HCEC 1CT (cell line): Measurements from ENCODE around the gene ZNRF2.

Experiments used
- DNase-seq: peaks from one replicate; pipeline ENCODE4 v3.0.0-alpha.2; 2017

The ZNRF2 gene

DNA sequence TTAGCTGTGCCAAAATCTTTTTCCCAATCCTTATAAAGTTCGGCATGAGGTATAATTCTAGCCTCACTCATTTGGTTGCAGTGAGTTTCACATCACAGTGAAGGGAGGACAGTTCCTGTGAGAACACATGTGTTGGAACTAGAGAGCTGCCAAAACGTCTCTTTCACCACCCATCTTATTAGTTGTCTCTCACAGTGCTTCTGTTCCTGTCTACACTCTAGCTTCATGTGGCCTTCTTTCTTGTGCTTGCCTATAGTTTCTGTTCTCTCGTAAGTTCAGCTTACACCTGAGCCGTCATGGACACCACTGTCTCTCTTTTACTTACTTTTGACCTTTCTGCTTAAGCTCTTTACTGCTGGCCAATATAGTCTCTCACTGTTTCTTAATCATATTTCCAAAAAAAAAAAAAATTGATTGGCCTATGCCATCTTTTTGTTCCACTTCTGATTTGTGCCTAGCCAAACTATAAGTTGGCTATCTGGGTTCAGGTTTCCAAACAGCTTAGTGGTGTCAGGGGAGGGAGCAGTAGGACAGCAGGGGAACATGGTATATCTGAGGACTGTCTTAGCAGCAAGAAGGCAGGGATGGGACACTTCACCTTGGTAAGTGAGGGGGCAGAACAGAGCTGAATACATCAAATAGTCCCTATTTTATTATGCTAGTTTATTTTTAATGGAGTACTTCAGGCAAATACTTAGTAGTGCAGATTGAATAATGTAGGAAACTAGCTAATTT is 38.0 kb downstream of the ZNRF2 start:
- peak; percentile 49 for DNase-seq

- DNase-seq = no peak
Observed at GRCh38 chr7:30323006-30323355, 38.6 kb downstream of the ZNRF2 start.

- peak; percentile 41 for DNase-seq
Observed at GRCh38 chr7:30327813-30328212, 43.4 kb downstream of the ZNRF2 start.

GRCh38 chr7:30328381-30328780 is 44.0 kb downstream of the ZNRF2 start:
- DNase-seq = no peak

- no peak for DNase-seq
Observed at GRCh38 chr7:30329716-30330115, 45.3 kb downstream of the ZNRF2 start.

DNA sequence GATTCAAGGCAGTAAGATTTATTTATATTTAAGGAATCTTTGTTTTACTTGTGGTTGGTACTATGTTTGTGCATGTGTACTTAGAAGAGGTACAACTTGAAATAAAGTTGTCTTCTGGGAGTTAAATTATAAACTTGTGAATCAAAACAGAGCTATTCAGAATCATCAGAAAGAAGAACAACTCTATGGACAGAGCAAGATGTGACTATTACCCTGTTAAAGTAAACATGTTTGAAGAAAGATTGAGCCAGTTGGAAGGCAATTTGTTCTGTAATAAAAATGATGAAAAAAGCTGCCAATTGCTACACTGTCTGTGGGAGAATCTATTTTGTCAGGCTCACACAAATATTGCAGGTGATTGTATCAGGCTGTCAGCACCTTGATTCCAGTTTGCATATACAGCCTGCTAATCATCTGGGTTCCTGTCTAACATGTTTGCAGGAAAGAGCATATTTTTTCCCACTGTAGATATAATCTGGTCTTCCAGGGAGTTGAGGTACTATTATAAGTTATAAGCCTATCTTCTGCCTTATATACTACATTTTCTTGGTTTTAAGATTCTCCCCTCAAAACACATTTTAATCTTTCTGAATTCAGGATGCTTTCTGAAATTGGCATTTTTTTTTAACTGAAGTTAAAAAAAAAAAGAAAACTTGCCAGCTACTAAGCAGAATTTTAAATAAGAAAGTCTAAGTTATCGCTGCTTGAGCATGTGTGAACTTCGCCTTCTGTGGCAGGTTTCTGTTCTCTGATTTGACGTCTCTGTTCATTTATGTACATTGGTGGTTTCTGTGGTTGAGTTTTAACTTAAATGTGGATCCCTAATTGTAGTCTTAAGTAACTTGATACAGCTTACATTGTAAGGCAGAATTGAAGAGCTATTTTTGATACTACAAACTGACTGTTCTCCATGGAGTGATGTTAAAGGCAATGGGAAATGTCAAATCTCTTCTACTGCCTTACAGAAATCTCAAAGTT is 46.0 kb downstream of the ZNRF2 start:
- DNase-seq = no peak

- no peak for DNase-seq
Observed at GRCh38 chr7:30331338-30331737, 46.9 kb downstream of the ZNRF2 start.

DNA sequence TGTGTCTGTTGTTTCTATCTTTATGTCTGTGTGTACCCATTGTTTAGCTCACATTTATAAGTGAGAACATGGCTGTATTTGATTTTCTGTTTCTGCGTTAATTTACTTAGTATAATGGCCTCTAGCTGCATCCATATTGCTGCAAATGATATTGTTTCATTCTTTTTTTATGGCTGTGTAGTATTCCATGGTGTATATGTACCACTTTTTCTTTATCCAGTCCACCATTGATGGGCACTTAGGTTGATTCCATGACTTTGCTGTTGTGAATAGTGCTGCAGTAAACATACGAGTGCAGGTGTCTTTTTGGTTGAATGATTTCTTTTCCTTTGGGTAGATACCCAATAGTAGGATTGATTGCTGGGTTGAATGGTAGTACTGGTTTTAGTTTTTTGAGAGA is 48.2 kb downstream of the ZNRF2 start:
- DNase-seq = no peak

DNA sequence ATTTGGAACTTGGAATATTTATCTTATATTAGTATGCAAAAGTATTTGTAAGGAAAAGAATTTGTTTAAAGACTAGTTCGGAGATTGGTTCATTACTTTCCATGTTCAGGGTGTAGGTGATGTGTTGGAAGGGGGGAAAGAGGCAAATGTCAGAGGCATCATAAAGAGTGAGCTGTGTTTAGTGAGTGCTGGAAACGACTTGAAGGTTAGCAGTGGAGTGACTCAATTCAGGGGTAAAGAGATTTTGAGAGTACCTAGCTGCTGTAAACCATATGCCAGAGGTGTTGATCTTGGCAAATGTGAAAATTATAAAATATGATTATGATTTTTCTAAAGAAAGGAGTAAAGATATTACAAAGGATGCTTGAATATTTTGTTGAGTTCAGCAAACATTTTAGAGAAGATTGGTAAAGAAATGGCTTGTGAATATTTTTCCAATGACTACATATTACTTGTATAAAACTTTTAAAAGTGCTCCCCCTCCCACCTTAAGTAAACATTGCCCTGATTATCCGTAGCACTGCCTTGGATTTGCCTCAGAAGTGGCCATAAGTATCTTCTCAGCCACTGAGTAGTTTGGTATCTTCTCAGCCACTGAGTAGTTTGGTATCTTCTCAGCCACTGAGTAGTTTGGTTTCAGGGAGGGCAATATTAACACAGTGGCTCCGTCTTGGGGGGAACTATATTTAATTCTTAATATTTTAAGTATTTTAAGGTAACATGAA is 51.5 kb downstream of the ZNRF2 start:
- DNase-seq = no peak

GRCh38 chr7:30344513-30344912 is 60.1 kb downstream of the ZNRF2 start:
- DNase-seq = no peak

DNA sequence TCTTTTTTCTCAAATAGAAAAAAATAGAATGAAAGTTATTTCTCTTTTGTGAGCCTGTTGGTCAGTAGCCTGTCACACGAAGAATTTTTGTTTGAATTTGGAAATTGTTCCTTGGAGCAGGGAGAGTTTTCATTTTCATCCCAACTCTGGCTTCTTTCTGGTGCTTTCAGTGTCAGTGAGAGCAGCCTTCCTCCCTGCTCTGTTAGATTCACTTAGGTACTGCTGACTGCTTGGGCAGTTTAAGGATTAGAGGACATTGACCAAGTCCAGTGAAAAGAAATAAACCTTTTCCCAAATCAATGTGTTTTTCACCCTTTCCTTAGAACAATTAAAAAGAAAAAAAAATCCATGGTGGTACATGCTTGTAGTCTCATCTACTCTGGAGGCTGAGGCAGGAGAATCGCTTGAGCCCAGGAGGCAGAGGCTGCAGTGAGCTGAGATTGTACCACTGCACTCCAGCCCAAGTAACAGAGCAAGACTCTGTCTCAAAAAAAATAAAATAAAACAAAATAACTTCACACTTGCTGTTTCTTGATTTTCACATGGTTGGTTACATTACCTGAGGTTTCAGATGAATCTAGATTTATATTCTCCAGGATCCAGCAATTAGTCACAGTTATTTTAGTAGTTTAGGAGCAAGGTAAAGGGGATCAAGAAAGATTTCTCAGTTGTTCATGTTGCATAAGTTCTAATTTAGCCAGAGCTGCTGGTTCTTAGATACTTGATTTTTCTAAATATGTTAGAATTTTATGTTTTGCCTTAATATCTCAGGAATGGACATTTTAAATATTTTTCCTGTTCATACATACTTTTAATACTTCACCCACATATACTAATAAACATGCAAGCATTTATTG is 63.1 kb downstream of the ZNRF2 start:
- no peak for DNase-seq

DNA sequence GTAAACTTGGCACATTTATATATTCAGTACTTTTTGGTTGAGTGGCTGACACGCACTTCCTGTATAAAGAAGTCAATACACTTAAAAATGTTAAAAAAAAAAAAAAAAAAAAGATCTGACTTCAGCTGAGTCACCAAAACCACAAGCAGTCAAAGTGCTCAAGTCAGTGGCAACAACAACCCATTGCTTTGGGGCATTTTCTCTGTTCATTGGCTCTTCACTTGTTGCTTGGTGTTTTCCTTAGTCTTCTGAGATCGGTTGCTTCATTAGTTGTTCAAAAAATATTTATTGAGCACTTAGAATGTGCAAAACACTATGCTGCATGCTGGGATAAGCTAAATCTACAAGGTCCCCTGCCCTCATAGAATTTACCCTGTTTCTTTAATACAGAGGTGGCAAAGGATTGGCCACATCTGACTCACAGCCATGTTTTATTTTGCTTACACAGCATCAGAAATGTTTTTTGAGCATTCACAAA is 63.7 kb downstream of the ZNRF2 start:
- peak; percentile 89 for DNase-seq

- no peak for DNase-seq
Observed at GRCh38 chr7:30349170-30349569, 64.8 kb downstream of the ZNRF2 start.

DNA sequence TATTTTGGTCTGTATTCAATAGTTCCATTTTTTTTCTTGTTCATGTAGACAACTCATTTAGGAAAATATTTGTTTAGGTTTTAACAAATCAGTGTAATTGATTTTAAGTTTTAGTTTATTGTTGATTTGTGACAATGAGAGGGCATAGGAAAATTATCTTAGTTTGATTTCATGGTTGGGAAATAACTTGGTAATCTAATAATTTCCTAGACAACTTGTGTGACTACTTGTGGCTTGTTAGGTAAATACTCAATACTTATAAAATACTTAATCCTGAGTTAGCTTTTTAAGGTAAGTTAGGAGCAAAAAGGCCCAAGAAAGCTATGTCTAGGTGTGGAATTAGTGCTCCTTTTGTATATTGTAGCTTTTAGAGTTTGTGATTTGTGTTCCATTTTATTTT is 65.4 kb downstream of the ZNRF2 start:
- DNase-seq = no peak

- no peak for DNase-seq
Observed at GRCh38 chr7:30351286-30351685, 66.9 kb downstream of the ZNRF2 start.

DNA sequence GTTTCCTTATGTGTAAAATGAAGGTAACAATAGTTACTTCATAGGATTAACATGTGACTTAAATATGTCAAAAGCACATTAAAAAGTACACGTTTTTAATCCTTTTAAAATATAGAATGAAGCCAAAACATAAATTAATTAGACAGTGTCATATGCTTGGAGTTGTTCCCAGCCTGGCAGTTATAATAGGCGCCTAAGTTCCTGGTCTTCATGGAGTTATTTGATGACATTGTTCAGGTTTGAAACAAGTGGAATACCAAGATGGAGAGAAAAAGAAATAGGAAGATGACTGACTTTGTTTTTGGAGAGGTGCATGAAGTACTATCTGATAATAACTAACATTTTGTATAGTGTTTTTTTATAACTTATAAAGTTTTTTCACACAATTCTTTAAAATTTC is 67.3 kb downstream of the ZNRF2 start:
- no peak for DNase-seq

GRCh38 chr7:30352169-30352568 is 67.8 kb downstream of the ZNRF2 start:
- DNase-seq = no peak

DNA sequence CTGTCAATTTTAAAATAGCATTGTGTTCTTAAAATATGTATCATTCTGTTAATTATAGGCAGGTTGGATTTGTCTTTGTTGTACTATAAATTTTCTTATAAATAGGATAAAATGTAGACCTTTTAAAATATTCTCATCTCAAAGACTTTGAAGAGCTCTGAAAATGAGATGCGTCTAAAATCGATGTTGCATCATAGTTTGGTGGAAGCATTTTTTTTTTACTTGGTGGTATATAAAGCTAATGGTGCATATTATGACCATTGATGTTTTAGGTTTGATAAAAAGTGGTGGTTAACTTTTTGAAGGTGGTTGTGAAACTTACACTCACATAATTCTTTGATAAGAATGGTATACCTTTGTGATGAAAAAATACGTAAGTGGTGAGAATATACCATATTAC is 69.1 kb downstream of the ZNRF2 start:
- DNase-seq = no peak

DNA sequence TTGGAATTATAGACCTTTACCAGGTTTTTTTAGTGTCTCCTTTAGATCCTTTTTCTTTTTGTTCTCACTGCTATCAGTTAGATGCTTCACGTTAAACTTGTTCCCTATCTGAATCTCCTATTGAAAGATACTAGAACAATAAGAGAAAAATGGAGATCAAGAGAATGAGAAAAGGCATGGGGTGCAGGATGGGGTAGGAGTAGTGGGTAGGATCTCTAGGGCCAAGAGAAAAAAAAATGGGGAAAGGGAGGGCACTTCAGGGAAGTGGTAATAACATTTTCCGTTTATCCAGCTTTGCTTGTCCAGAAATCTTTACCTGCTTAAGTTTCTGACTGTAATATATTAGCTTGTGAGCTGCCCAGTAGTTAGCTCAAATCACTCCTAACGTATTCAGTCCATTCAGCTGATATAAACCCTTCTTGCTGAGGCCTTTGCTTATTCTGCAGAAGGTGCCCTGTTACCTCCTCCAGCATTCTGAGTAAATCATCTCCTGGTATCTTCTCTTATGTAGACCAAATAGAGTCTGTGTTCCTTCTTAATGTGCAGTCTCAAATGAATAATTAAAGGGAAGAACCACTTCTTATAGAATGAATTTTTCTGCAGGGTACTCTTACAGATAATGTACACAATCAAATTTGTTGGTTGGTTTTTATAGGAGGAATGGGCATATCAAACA is 69.7 kb downstream of the ZNRF2 start:
- DNase-seq = no peak

DNA sequence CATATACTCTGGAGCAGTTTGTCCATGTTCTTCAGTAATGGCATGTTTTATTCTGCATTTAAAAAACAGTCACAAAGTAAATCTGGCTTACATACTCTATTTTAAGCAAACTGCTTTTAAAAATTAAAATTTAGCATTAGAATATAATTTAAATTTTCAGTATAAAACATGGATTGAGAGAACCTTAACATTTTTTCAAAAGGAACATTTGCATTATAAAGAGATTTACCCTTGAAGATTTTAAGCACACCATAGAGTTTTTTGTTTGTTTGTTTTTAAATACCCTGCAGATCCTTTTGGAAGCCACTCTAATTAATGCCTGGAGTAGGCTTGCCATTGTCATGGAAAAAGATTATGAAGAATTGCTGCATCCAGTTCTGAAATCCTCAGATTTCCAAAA is 70.4 kb downstream of the ZNRF2 start:
- DNase-seq = no peak

GRCh38 chr7:30359957-30360356 is 75.6 kb downstream of the ZNRF2 start:
- no peak for DNase-seq
